DMS79 treated with DMSO at 0.1 percent for 48 hours (cell line): Measurements from ENCODE around the gene TNNC2.
A peak's percentile ranks its signal among the peaks of the same experiment; 100 is the strongest.
"Not testable (repeated sequence)": the region's sequence is repeated elsewhere in the genome, so short reads cannot be mapped to it uniquely, and the experiment has no call there.

Experiments
- DNase-seq: peaks from one replicate; lab custom pipeline; 2025; lab: John Stamatoyannopoulos, UW

Gene TNNC2

GRCh38 chr20:45822857-45823256, 4.3 kb downstream of the TNNC2 start:
- DNase-seq = peak; percentile 24

- DNase-seq = no peak
Measured at GRCh38 chr20:45821947-45822346, 5.2 kb downstream of the TNNC2 start.

- no peak for DNase-seq
Measured at GRCh38 chr20:45819466-45819865, 7.6 kb downstream of the TNNC2 start.

GRCh38 chr20:45818239-45818638, 8.9 kb downstream of the TNNC2 start:
- no peak for DNase-seq

- DNase-seq = no peak
Measured at GRCh38 chr20:45817376-45818194, 9.5 kb downstream of the TNNC2 start.

- no peak for DNase-seq
Measured at GRCh38 chr20:45816951-45817350, 10.2 kb downstream of the TNNC2 start.

GRCh38 chr20:45814314-45814713, 12.8 kb downstream of the TNNC2 start:
- DNase-seq = no peak

- no peak for DNase-seq
Measured at GRCh38 chr20:45813489-45813888, 13.6 kb downstream of the TNNC2 start.

GRCh38 chr20:45813006-45813340, 14.1 kb downstream of the TNNC2 start:
- DNase-seq = no peak

- DNase-seq = peak; percentile 86
Measured at GRCh38 chr20:45812157-45813005, 14.7 kb downstream of the TNNC2 start, which contains the start of gene UBE2C. UBE2C (plus strand) TSS chr20:45812644; CDS start chr20:45812696, 52 bp downstream.

GRCh38 chr20:45810191-45810970, 16.7 kb downstream of the TNNC2 start:
- no peak for DNase-seq

- DNase-seq = no peak
Measured at GRCh38 chr20:45801851-45802250, 25.3 kb downstream of the TNNC2 start.

GRCh38 chr20:45798935-45799642, 28.0 kb downstream of the TNNC2 start:
- peak; percentile 46 for DNase-seq

- DNase-seq = not testable (repeated sequence)
Measured at GRCh38 chr20:45797955-45798354, 29.2 kb downstream of the TNNC2 start.

GRCh38 chr20:45797510-45797909, 29.6 kb downstream of the TNNC2 start:
- DNase-seq = not testable (repeated sequence)

GRCh38 chr20:45796337-45797065, 30.6 kb downstream of the TNNC2 start:
- DNase-seq = no peak

- DNase-seq = no peak
Measured at GRCh38 chr20:45792317-45793118, 34.6 kb downstream of the TNNC2 start.

- DNase-seq = no peak
Measured at GRCh38 chr20:45788351-45788750, 38.8 kb downstream of the TNNC2 start.

- DNase-seq = no peak
Measured at GRCh38 chr20:45783656-45784294, 43.3 kb downstream of the TNNC2 start.

- DNase-seq = no peak
Measured at GRCh38 chr20:45782890-45783289, 44.2 kb downstream of the TNNC2 start.
